Keratinocyte (primary cell): Measurements from ENCODE around the gene BATF3. TPM values are rescaled to one million over a fixed set of nuclear protein-coding genes. Genes with fewer than 3 reads are reported as not detected.

ENCODE experiments used
- DNase-seq: peaks from one replicate; pipeline ENCODE4 v3.0.0-alpha.2; 2011; ENCODE audit warnings: low read depth, missing footprints, low spot score
- FAIRE-seq: peaks from 2 replicates; lab custom pipeline; 2011; peaks lifted over from hg19 to GRCh38; lab: Jason Lieb, UNC
- H2AFZ ChIP-seq: 2 replicates; pipeline ENCODE4 v1.6.0; 2012; ENCODE audit warnings: low read length, control low read depth, inconsistent platforms; ENCODE audit not compliant: control insufficient read depth
- H3K27ac ChIP-seq: 2 replicates; pipeline ENCODE4 v1.5.1; 2011; ENCODE audit warnings: low read length; ENCODE audit not compliant: control insufficient read depth, insufficient read depth
- H3K27me3 ChIP-seq: 3 replicates; pipeline ENCODE4 v1.6.0; 2011; ENCODE audit warnings: low read length; ENCODE audit not compliant: control insufficient read depth, insufficient read depth; ENCODE audit errors: extremely low read depth
- H3K36me3 ChIP-seq, 2 experiments: 2 replicates in 1 of 2; 3 replicates in 1 of 2; pipeline ENCODE4 v1.5.1; 2011; ENCODE audit warnings: low read length in 2 of 2, mild to moderate bottlenecking in 1 of 2; ENCODE audit not compliant: control insufficient read depth in 2 of 2, insufficient read depth in 2 of 2; ENCODE audit errors: extremely low read depth in 1 of 2
- H3K4me1 ChIP-seq: 3 replicates; pipeline ENCODE4 v1.5.1; 2011; ENCODE audit warnings: low read length; ENCODE audit not compliant: control insufficient read depth, insufficient read depth; ENCODE audit errors: extremely low read depth
- H3K4me2 ChIP-seq: 3 replicates; pipeline ENCODE4 v1.6.0; 2011; ENCODE audit warnings: low read depth, low read length; ENCODE audit not compliant: control insufficient read depth, insufficient read depth; ENCODE audit errors: extremely low read depth
- H3K4me3 ChIP-seq, 3 experiments: fragments of 200-600 bp in 1 of 3; sonication (generic) in 1 of 3; 2 replicates in 2 of 3; 3 replicates in 1 of 3; pipeline ENCODE4 v1.5.1; 2011 to 2016; ENCODE audit warnings: low read length in 3 of 3, mild to moderate bottlenecking in 3 of 3, control low read depth in 2 of 3, inconsistent platforms in 1 of 3, low read depth in 1 of 3, mixed read lengths in 1 of 3, mixed run types in 1 of 3, moderate library complexity in 1 of 3; ENCODE audit not compliant: control insufficient read depth in 2 of 3, insufficient read depth in 2 of 3; ENCODE audit errors: extremely low read depth in 1 of 3
- H3K79me2 ChIP-seq: 2 replicates; pipeline ENCODE4 v1.6.0; 2012; ENCODE audit warnings: low read length; ENCODE audit not compliant: control insufficient read depth, insufficient read depth
- H3K9ac ChIP-seq: 3 replicates; pipeline ENCODE4 v1.6.0; 2011; ENCODE audit warnings: low read length; ENCODE audit not compliant: control insufficient read depth, insufficient read depth; ENCODE audit errors: extremely low read depth
- H3K9me1 ChIP-seq: 3 replicates; pipeline ENCODE4 v1.6.0; 2011; ENCODE audit warnings: low read length; ENCODE audit not compliant: control insufficient read depth, insufficient read depth; ENCODE audit errors: extremely low read depth
- H3K9me3 ChIP-seq: 2 replicates; pipeline ENCODE4 v1.5.1; 2012; ENCODE audit warnings: low read depth, low read length; ENCODE audit not compliant: control insufficient read depth
- H4K20me1 ChIP-seq: 3 replicates; pipeline ENCODE4 v1.6.0; 2011; ENCODE audit warnings: low read length; ENCODE audit not compliant: control insufficient read depth, insufficient read depth; ENCODE audit errors: extremely low read depth
- CTCF ChIP-seq, 3 experiments: IDR thresholded peaks in 1 of 3; conservative IDR thresholded peaks in 1 of 3; optimal IDR thresholded peaks in 1 of 3; 2 replicates in 2 of 3; 3 replicates in 1 of 3; pipeline versions ENCODE3 to v1.5.1; 2011; ENCODE audit warnings: low read length in 3 of 3, mild to moderate bottlenecking in 3 of 3, moderate library complexity in 2 of 3, control low read depth in 1 of 3, inconsistent platforms in 1 of 3; ENCODE audit not compliant: insufficient read depth in 2 of 3; ENCODE audit errors: extremely low read depth in 1 of 3
- EZH2 ChIP-seq: IDR thresholded peaks from one replicate; pipeline ENCODE4 v1.6.1; 2012; ENCODE audit warnings: inconsistent platforms, mild to moderate bottlenecking, low read length, moderate library complexity
- dilution Hi-C: fragments of 300-500 bp; cut with MboI; formaldehyde crosslinking; loops from one replicate; pipeline ENCODE4 v1.7.0; 2020; ENCODE audit warnings: low sequenced_read_pairs; ENCODE audit not compliant: extremely low pct_ligation_motif_present
- polyA plus RNA-seq, 5 experiments: library from polyadenylated mRNA; depleted of rRNA in 3 of 5; stranded (reverse) in 3 of 5; stranded (forward) in 1 of 5; unstranded in 1 of 5; fragments of >200 nt; gene quantifications; 1 replicate in 1 of 5; 2 replicates in 3 of 5; 3 replicates in 1 of 5; pipeline versions ENCODE4 v1.2.1 to v1.2.3, GENCODE V29; 2011 to 2012; ENCODE audit warnings: missing spikeins in 2 of 5, low read depth in 1 of 5, low replicate concordance in 1 of 5

Gene BATF3
- polyA plus RNA-seq, 1 donor (not counting 4 experiments of a cell fraction or from before 2014, with no cell fraction given): not detected

- no peak for TF ChIP-seq EZH2
- peaks cover 32% of the 10 kb centered on the region for H3K27me3 ChIP-seq
- no peaks in the 10 kb centered on the region for H3K9me3 ChIP-seq
- H3K9ac ChIP-seq: no peak overlapping the region
- no peak overlapping the region for H2AFZ ChIP-seq
- H3K79me2 ChIP-seq: no peaks in the 10 kb centered on the region
- FAIRE-seq: no peak
- dilution Hi-C loops: loop anchor here (10.0 kb wide), 1 partner anchor 141 kb away; no protein-coding TSS in a partner anchor
- no peak overlapping the region for H3K27ac ChIP-seq
- no peaks in the 10 kb centered on the region for H3K9me1 ChIP-seq
- H3K36me3 ChIP-seq: no peaks in the 10 kb centered on the region
- H4K20me1 ChIP-seq: no peaks in the 10 kb centered on the region
- no peak overlapping the region for H3K4me2 ChIP-seq
- DNase-seq: no peak
- no peaks in the 10 kb centered on the region for H3K4me1 ChIP-seq
- H3K4me3 ChIP-seq: no peak overlapping the region
Observed at GRCh38 chr1:212643877-212644276, 55.8 kb downstream of the BATF3 start.

DNA sequence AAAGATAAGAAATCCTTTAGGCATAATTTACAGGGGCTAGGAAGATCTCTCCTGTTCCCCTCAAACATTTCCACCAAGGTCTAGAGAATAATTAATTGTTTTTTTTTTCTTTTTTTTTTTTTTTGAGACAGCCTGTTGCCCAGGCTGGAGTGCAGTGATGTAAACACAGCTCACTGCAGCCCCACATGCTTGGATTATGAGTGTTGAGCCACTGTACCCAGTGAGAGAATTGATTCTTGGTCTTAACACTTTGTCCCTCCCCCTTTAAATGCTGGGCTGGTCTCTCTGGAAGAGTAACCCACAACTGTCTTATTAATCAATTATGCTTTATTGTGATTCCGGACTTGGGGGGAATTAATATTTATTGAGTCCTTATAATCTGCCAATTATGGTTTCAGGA is 57.7 kb downstream of the BATF3 start:
- dilution Hi-C loops: loop anchor here (10.0 kb wide), 1 partner anchor 143 kb away; no protein-coding TSS in a partner anchor
- H3K9me1 ChIP-seq: no peaks in the 10 kb centered on the region

More for the DNA sequence above, 57.7 kb downstream of the BATF3 start:
- Histone ChIP-seq H3K4me1 (peaks cover 3% of the 10 kb centered on the region), H3K36me3 (no peaks in the 10 kb centered on the region), H4K20me1 (no peaks in the 10 kb centered on the region), H2AFZ (no peak overlapping the region), H3K27me3 (peaks cover 44% of the 10 kb centered on the region), H3K4me3 (no peak overlapping the region), H3K27ac (no peak overlapping the region), H3K79me2 (no peaks in the 10 kb centered on the region), H3K4me2 (no peak overlapping the region), H3K9me3 (no peaks in the 10 kb centered on the region), H3K9ac (no peak overlapping the region)
- DNase-seq (no peak), FAIRE-seq (no peak)
- TF ChIP-seq EZH2: no peak
- no peak for TF ChIP-seq CTCF (optimal IDR thresholded peaks at IDR 0.05 in 1 of 3, IDR thresholded peaks at IDR 0.05 in 1 of 3, conservative IDR thresholded peaks at IDR 0.05 in 1 of 3; ENCODE audit: extremely low read depth in 1 of 3, insufficient read depth in 2 of 3, low read length in 3 of 3)
